Measurements from ENCODE around the gene MSI2.

DNA sequence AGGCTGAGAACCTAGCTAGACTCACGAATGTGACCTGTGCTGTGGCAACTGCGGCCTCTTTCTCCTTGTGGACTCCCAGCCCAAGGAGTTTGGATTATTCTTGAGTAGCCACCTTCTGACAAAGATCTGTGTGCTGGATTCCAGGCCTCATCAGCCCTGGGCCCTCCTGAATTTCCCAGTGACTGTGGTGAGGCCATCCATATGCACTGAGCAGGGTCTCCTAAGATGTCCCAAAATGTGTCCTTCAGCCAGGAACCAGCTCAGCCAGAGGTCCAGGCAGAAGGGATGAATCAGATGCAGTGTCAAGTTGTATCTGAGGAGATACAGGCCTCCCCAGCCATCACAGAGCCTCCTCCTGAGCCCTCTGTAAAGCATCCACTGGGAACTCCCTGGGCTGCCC is 364.3 kb downstream of the MSI2 start:
- TF ChIP-seq POLR2A (IDR thresholded peaks at IDR 0.05), result no peak
- TF ChIP-seq, protein P1, sequence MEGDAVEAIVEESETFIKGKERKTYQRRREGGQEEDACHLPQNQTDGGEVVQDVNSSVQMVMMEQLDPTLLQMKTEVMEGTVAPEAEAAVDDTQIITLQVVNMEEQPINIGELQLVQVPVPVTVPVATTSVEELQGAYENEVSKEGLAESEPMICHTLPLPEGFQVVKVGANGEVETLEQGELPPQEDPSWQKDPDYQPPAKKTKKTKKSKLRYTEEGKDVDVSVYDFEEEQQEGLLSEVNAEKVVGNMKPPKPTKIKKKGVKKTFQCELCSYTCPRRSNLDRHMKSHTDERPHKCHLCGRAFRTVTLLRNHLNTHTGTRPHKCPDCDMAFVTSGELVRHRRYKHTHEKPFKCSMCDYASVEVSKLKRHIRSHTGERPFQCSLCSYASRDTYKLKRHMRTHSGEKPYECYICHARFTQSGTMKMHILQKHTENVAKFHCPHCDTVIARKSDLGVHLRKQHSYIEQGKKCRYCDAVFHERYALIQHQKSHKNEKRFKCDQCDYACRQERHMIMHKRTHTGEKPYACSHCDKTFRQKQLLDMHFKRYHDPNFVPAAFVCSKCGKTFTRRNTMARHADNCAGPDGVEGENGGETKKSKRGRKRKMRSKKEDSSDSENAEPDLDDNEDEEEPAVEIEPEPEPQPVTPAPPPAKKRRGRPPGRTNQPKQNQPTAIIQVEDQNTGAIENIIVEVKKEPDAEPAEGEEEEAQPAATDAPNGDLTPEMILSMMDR (IDR thresholded peaks at IDR 0.05), result no peak

Data from right lobe of liver (tissue), 4 donors.